OCI-LY7 (cell line): ENCODE measurements around the gene TTC8.

Source experiments
- CTCF ChIP-seq: fragments of 200-600 bp; sonication (generic); conservative IDR thresholded peaks from 2 replicates; pipeline ENCODE4 v1.5.1; 2014; ENCODE audit warnings: mild to moderate bottlenecking, antibody characterized with exemption, low read length, moderate library complexity, mixed read lengths
- EZH2phosphoT487 ChIP-seq: fragments of 200-600 bp; sonication (generic); IDR thresholded peaks from 2 replicates; pipeline ENCODE4 v1.6.1; 2018; ENCODE audit warnings: low read depth, borderline replicate concordance, mild to moderate bottlenecking, mixed run types, antibody characterized with exemption, low read length, moderate library complexity, mixed read lengths

GRCh38 chr14:88853129-88853528 lies 28.7 kb downstream of the TTC8 start:
- TF ChIP-seq CTCF (no peak), EZH2phosphoT487 (no peak)
